Measurements from ENCODE around the gene MCM3AP.

Gene MCM3AP

DNA sequence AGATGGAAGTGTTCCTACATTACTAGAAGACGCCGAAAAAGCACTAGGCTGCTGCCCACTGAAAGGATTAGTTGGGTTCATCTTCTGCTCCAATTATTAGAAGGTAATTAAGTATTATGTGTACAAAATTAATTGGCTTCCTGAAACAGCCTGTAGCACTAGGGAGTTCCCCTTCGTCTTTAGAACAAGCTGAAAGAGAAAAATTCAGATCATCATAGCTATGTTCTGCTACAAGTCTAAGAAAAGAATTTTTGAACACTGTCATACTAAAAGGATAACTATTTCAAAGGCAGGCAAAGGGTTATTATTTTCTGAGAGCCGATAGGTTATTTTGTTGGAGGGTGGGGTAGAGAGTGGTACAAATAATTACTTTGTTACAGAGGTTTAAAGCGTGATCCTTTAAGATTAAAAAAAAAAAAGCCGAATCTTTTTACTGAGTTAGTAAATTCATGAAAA lies at the start of gene MCM3AP:
MCM3AP (minus strand) TSS at position 406 of the 456 bp plus-strand sequence; CDS start at position 81, 325 bp downstream.
- peak within 1 kb of the TSS; percentile 77 for H3K4me3 ChIP-seq (ENCODE audit: low read depth, low read length)
- no peak for TF ChIP-seq CTCF (IDR thresholded peaks at IDR 0.05; ENCODE audit: low read depth, low read length)

- no peak for TF ChIP-seq CTCF (IDR thresholded peaks at IDR 0.05; ENCODE audit: low read depth, low read length)
- H3K4me3 ChIP-seq (ENCODE audit: low read depth, low read length): no peak overlapping the region
Measured at GRCh38 chr21:46334351-46335140, 49.1 kb upstream of the MCM3AP start.

- no peak for TF ChIP-seq CTCF (IDR thresholded peaks at IDR 0.05; ENCODE audit: low read depth, low read length)
- H3K4me3 ChIP-seq (ENCODE audit: low read depth, low read length): no peak overlapping the region
Measured at GRCh38 chr21:46329796-46330195, 44.4 kb upstream of the MCM3AP start.

DNA sequence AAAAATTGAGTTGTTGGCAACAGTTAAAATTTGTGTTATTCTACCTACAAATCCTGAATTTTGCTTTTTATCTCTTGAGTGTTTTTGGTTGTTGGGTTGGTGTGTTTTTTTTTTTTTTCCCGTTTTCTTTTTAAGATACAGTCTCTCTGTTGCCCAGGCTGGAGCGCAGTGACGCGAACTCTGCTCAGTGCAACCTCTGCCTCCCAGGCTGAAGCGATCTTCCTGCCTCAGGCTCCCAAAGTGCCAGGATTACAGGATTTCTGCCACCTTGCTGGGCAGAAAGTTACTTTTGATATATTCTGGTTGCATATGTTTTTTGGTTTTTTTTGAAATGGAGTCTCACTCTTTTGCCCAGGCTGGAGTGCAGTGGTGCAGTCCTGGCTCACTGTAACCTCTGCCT lies 42.7 kb upstream of the MCM3AP start:
- no peak overlapping the region for H3K4me3 ChIP-seq (ENCODE audit: low read depth, low read length)
- no peak for TF ChIP-seq CTCF (IDR thresholded peaks at IDR 0.05; ENCODE audit: low read depth, low read length)

- no peak overlapping the region for H3K4me3 ChIP-seq (ENCODE audit: low read depth, low read length)
- TF ChIP-seq CTCF (IDR thresholded peaks at IDR 0.05; ENCODE audit: low read depth, low read length): no peak
Measured at GRCh38 chr21:46327711-46328110, 42.3 kb upstream of the MCM3AP start.

- no peak overlapping the region for H3K4me3 ChIP-seq (ENCODE audit: low read depth, low read length)
- TF ChIP-seq CTCF (IDR thresholded peaks at IDR 0.05; ENCODE audit: low read depth, low read length): no peak
Measured at GRCh38 chr21:46326110-46326703, 40.8 kb upstream of the MCM3AP start.
